GM12878 (cell line): ENCODE measurements around the gene DRP2. TPM values are rescaled to one million over a fixed set of nuclear protein-coding genes. Genes with fewer than 3 reads are reported as not detected.
"Not testable (repeated sequence)": the region's sequence is repeated elsewhere in the genome, so short reads cannot be mapped to it uniquely, and the experiment has no call there.

ENCODE experiments used
- ATAC-seq: fragments of 200-7000 bp; cut with Tn5 transposase; 3 replicates; pipeline ENCODE4 v1.9.1; 2020; ENCODE audit warnings: mild to moderate bottlenecking, moderate library complexity
- BruUV-seq: library from RNA; stranded (reverse); fragments of 400-500 nt; replicated peaks from 2 replicates; lab custom pipeline; 2021; lab: Mats Ljungman, UMichigan
- CTCF ChIA-PET: fragments of 300-600 bp; sonication (Branson Sonifier 250); formaldehyde crosslinking; extraction: SDS; loops from one replicate; lab custom pipeline; 2021; ENCODE audit warnings: inconsistent platforms; lab: Yijun Ruan, JAX
- POLR2A ChIA-PET: fragments of 350-600 bp; formaldehyde crosslinking; extraction: SDS; loops from one replicate; lab custom pipeline; 2021; ENCODE audit warnings: inconsistent platforms; lab: Charles Lee
- RAD21 ChIA-PET: fragments of 300-600 bp; sonication (Branson Sonifier 250); formaldehyde crosslinking; loops from one replicate; lab custom pipeline; 2023; ENCODE audit warnings: antibody characterized with exemption; ENCODE audit not compliant: unreplicated experiment; lab: Charles Lee
- SMC1A ChIA-PET: fragments of 300-600 bp; sonication (Branson Sonifier 250); formaldehyde crosslinking; loops from one replicate; lab custom pipeline; 2023; ENCODE audit not compliant: unreplicated experiment, uncharacterized antibody; lab: Charles Lee
- DNase-seq: peaks from one replicate; pipeline ENCODE4 v3.0.0-alpha.2; 2011; ENCODE audit warnings: low read depth, low spot score
- FAIRE-seq: peaks from 3 replicates; lab custom pipeline; 2011; peaks lifted over from hg19 to GRCh38; lab: Jason Lieb, UNC
- H2AFZ ChIP-seq: 2 replicates; pipeline ENCODE4 v1.6.0; 2011; ENCODE audit warnings: low read depth, low read length, control low read depth; ENCODE audit not compliant: control insufficient read depth
- H3K27ac ChIP-seq: 2 replicates; pipeline ENCODE4 v1.5.1; 2011; ENCODE audit warnings: control low read depth; ENCODE audit not compliant: control insufficient read depth, insufficient read depth
- H3K27me3 ChIP-seq, 2 experiments: replicated peaks in 1 of 2; 2 replicates each; pipeline versions ENCODE4 v1.6.0 to v1.6.1; 2011; ENCODE audit warnings: low read length in 1 of 2; ENCODE audit not compliant: control insufficient read depth in 2 of 2, insufficient read depth in 2 of 2
- H3K36me3 ChIP-seq, 2 experiments: 2 replicates each; pipeline ENCODE4 v1.5.1; 2011; ENCODE audit warnings: low read length in 1 of 2; ENCODE audit not compliant: control insufficient read depth in 2 of 2, insufficient read depth in 2 of 2
- H3K4me1 ChIP-seq: 2 replicates; pipeline ENCODE4 v1.6.1; 2011; ENCODE audit warnings: mild to moderate bottlenecking, low read length, moderate library complexity, mixed read lengths; ENCODE audit not compliant: control insufficient read depth, insufficient read depth
- H3K4me2 ChIP-seq: 2 replicates; pipeline ENCODE4 v1.6.0; 2011; ENCODE audit warnings: control low read depth; ENCODE audit not compliant: control insufficient read depth, insufficient read depth
- H3K4me3 ChIP-seq: fragments of 200-600 bp; sonication (generic); 2 replicates; pipeline ENCODE4 v1.5.1; 2016
- H3K79me2 ChIP-seq: 2 replicates; pipeline ENCODE4 v1.6.0; 2011; ENCODE audit warnings: low read length; ENCODE audit not compliant: control insufficient read depth, insufficient read depth
- H3K9ac ChIP-seq: 2 replicates; pipeline ENCODE4 v1.8.0; 2011; ENCODE audit warnings: low read length, control low read depth, mixed read lengths; ENCODE audit not compliant: control insufficient read depth, insufficient read depth
- H3K9me3 ChIP-seq: replicated peaks from 3 replicates; pipeline ENCODE4 v1.5.1; 2011; ENCODE audit warnings: mild to moderate bottlenecking, low read length; ENCODE audit not compliant: control insufficient read depth, insufficient read depth
- H4K20me1 ChIP-seq: 2 replicates; pipeline ENCODE4 v1.6.0; 2011; ENCODE audit not compliant: control insufficient read depth, insufficient read depth
- NR2F1 ChIP-seq: fragments of 450-650 bp; conservative IDR thresholded peaks from 2 replicates; pipeline ENCODE4 v1.6.1; 2017; ENCODE audit warnings: mild to moderate bottlenecking
- WGBS: methylation state at CpG from one replicate; pipeline ENCODE4 v1.1.6; 2016; ENCODE audit warnings: low lambda C conversion rate; ENCODE audit not compliant: insufficient replicate concordance, insufficient coverage; ENCODE audit errors: missing lambda C conversion rate; 5-methylcytosine and 5-hydroxymethylcytosine counted together
- in situ Hi-C: fragments of 300-500 bp; cut with MboI; formaldehyde crosslinking; loops from 9 replicates; pipeline ENCODE4 v1.14.3; 2018; ENCODE audit warnings: mixed read lengths
- intact Hi-C: fragments of 100-400 bp; cut with micrococcal nuclease; formaldehyde crosslinking; loops from one replicate; pipeline ENCODE4 v1.14.2; 2022; ENCODE audit not compliant: unreplicated experiment
- polyA plus RNA-seq, 11 experiments: library from polyadenylated mRNA; depleted of rRNA in 4 of 11; unstranded in 6 of 11; stranded (reverse) in 5 of 11; fragments of >200 nt; fragmentation: Nextera tagmentation in 4 of 11; fragmentation: Illumina TruSeq in 1 of 11; extraction: Ambion mirVana in 4 of 11; extraction: Trizol in 1 of 11; gene quantifications; 1 replicate in 1 of 11; 2 replicates in 10 of 11; pipeline versions ENCODE4 v1.2.1 to v1.2.3, GENCODE V29; 2011 to 2016; ENCODE audit warnings: inconsistent platforms in 2 of 11, missing spikeins in 2 of 11, low read depth in 1 of 11
- total RNA-seq, 4 experiments: library from RNA; depleted of rRNA in 3 of 4; stranded (reverse); fragments of >200 nt in 3 of 4; fragmentation: Illumina TruSeq in 1 of 4; extraction: Trizol in 1 of 4; gene quantifications; 2 replicates each; pipeline versions ENCODE4 v1.2.1 to v1.2.3, GENCODE V29; 2013 to 2021

The DRP2 gene
- total and polyA plus RNA-seq, 10 of the 15 experiments (the other 5 are each of a cell fraction or from before 2014, with no cell fraction given) = 0.02 to 0.37 (median 0.15) TPM; not detected in 1

GRCh38 chrX:101290957-101291603 lies 71.5 kb downstream of the DRP2 start, which contains the start of gene TAF7L:
TSS of gene TAF7L (minus strand) at chrX:101291334. CDS start at chrX:101287543, 3,791 bp downstream.
- BruUV-seq = no TSS peak
- in situ Hi-C loops (no loop called here), intact Hi-C loops (no loop called here)
- SMC1A ChIA-PET = no interaction called here
- Histone ChIP-seq H4K20me1 (no peaks in the 10 kb centered on the region), H3K9me3 (no peaks in the 10 kb centered on the region; the same call in 2 of the 3 replicates), H3K27ac (no peak within 1 kb of the TSS), H3K36me3 (no peaks in the 10 kb centered on the region), H3K9ac (no peak within 1 kb of the TSS), H3K4me1 (no peaks in the 10 kb centered on the region), H3K4me2 (no peak within 1 kb of the TSS), H3K4me3 (no peak within 1 kb of the TSS), H2AFZ (no peak within 1 kb of the TSS), H3K27me3 (no peaks in the 10 kb centered on the region), H3K79me2 (no peaks in the 10 kb centered on the region)
- ATAC-seq (no peak), FAIRE-seq (no peak), DNase-seq (no peak)
- no peak for TF ChIP-seq NR2F1
- RAD21 ChIA-PET = no interaction called here
- POLR2A ChIA-PET = no interaction called here
- CTCF ChIA-PET = no interaction called here
- 71% methylated on average over 21 of the region's 75 CpGs for WGBS

- H3K4me3 ChIP-seq, FAIRE-seq, DNase-seq, H2AFZ ChIP-seq, SMC1A ChIA-PET, in situ Hi-C loops, RAD21 ChIA-PET, H4K20me1 ChIP-seq, POLR2A ChIA-PET, CTCF ChIA-PET, H3K27ac ChIP-seq, ATAC-seq, H3K9me3 ChIP-seq, H3K79me2 ChIP-seq, intact Hi-C loops, H3K36me3 ChIP-seq, H3K4me2 ChIP-seq, BruUV-seq, H3K4me1 ChIP-seq, H3K9ac ChIP-seq, H3K27me3 ChIP-seq: not testable (repeated sequence)
- WGBS = 74% methylated on average over 3 of the region's 3 CpGs
Measured at GRCh38 chrX:101295603-101296002, 76.0 kb downstream of the DRP2 start.
